Osteoblast (primary cell): ENCODE measurements around the gene MACROD2. TPM values are rescaled to one million over a fixed set of nuclear protein-coding genes. Genes with fewer than 3 reads are reported as not detected.

ENCODE experiments used
- DNase-seq: peaks from one replicate; pipeline ENCODE4 v3.0.0; 2011; ENCODE audit warnings: low spot score, mixed read lengths; ENCODE audit not compliant: insufficient read length; ENCODE audit errors: missing footprints
- H2AFZ ChIP-seq: 2 replicates; pipeline ENCODE4 v1.6.0; 2011; ENCODE audit warnings: mild to moderate bottlenecking, low read length
- H3K27ac ChIP-seq: 2 replicates; pipeline ENCODE4 v1.5.1; 2011; ENCODE audit warnings: mild to moderate bottlenecking, low read depth, low read length, moderate library complexity
- H3K27me3 ChIP-seq: 2 replicates; pipeline ENCODE4 v1.6.0; 2012; ENCODE audit warnings: mild to moderate bottlenecking, control low read depth, inconsistent platforms, low read length, moderate library complexity; ENCODE audit not compliant: insufficient read depth
- H3K36me3 ChIP-seq: 2 replicates; pipeline ENCODE4 v1.5.1; 2011; ENCODE audit warnings: mild to moderate bottlenecking, low read length, control low read depth, moderate library complexity; ENCODE audit not compliant: insufficient read depth
- H3K4me1 ChIP-seq: 2 replicates; pipeline ENCODE4 v1.5.1; 2011; ENCODE audit warnings: mild to moderate bottlenecking, low read length, control low read depth, moderate library complexity; ENCODE audit not compliant: insufficient read depth
- H3K4me2 ChIP-seq: 2 replicates; pipeline ENCODE4 v1.6.0; 2011; ENCODE audit warnings: mild to moderate bottlenecking, low read length; ENCODE audit not compliant: insufficient read depth
- H3K4me3 ChIP-seq: fragments of 200-600 bp; sonication (generic); 3 replicates; pipeline ENCODE4 v1.5.1; 2012; ENCODE audit warnings: mild to moderate bottlenecking, low read length, inconsistent platforms; ENCODE audit not compliant: insufficient read depth
- H3K79me2 ChIP-seq: 2 replicates; pipeline ENCODE4 v1.6.0; 2012; ENCODE audit warnings: mild to moderate bottlenecking, low read length, control low read depth, inconsistent platforms; ENCODE audit not compliant: insufficient read depth
- H3K9me3 ChIP-seq: 2 replicates; pipeline ENCODE4 v1.5.1; 2011; ENCODE audit warnings: low read depth, low read length, control low read depth
- H4K20me1 ChIP-seq: 2 replicates; pipeline ENCODE4 v1.6.0; 2012; ENCODE audit warnings: mild to moderate bottlenecking, low read length, control low read depth; ENCODE audit not compliant: insufficient read depth
- total RNA-seq: library from RNA; depleted of rRNA; stranded (reverse); fragments of >200 nt; gene quantifications from 2 replicates; pipeline ENCODE4 v1.2.3, GENCODE V29; 2012
- TF ChIP-seq, protein P1 (sequence below): IDR thresholded peaks from 2 replicates; pipeline ENCODE4 v1.5.1; 2011; ENCODE audit warnings: mild to moderate bottlenecking, low read depth, low read length, moderate library complexity; ENCODE audit errors: extremely low read depth

Gene MACROD2
- total RNA-seq, 1 donor = 4.0 TPM

DNA sequence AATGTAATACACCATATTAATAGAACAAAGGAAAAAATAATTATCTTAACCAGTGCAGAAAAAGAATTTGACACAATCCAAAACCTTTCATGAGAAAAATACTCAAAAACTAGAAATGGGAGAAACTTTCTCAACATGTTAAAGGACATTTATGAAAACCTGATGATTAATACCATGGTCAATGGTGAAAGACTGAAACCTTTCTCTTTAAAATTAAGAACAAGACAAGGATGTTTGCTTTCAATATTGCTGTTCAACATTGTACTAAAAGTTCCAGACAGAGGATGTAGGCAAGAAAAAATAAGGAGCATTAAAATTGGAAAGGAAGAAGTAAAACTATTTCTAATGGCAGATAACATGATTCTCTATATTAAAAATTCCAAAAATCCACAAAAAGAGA is 1323.4 kb downstream of the MACROD2 start:
- Histone ChIP-seq H3K36me3 (no peaks in the 10 kb centered on the region), H3K4me1 (no peaks in the 10 kb centered on the region), H3K4me2 (no peak overlapping the region), H3K27ac (no peak overlapping the region), H3K9me3 (no peaks in the 10 kb centered on the region), H2AFZ (no peak overlapping the region), H3K27me3 (no peaks in the 10 kb centered on the region), H4K20me1 (no peaks in the 10 kb centered on the region), H3K79me2 (no peaks in the 10 kb centered on the region), H3K4me3 (no peak overlapping the region)
- TF ChIP-seq, protein P1, sequence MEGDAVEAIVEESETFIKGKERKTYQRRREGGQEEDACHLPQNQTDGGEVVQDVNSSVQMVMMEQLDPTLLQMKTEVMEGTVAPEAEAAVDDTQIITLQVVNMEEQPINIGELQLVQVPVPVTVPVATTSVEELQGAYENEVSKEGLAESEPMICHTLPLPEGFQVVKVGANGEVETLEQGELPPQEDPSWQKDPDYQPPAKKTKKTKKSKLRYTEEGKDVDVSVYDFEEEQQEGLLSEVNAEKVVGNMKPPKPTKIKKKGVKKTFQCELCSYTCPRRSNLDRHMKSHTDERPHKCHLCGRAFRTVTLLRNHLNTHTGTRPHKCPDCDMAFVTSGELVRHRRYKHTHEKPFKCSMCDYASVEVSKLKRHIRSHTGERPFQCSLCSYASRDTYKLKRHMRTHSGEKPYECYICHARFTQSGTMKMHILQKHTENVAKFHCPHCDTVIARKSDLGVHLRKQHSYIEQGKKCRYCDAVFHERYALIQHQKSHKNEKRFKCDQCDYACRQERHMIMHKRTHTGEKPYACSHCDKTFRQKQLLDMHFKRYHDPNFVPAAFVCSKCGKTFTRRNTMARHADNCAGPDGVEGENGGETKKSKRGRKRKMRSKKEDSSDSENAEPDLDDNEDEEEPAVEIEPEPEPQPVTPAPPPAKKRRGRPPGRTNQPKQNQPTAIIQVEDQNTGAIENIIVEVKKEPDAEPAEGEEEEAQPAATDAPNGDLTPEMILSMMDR = no peak
- no peak for DNase-seq

DNA sequence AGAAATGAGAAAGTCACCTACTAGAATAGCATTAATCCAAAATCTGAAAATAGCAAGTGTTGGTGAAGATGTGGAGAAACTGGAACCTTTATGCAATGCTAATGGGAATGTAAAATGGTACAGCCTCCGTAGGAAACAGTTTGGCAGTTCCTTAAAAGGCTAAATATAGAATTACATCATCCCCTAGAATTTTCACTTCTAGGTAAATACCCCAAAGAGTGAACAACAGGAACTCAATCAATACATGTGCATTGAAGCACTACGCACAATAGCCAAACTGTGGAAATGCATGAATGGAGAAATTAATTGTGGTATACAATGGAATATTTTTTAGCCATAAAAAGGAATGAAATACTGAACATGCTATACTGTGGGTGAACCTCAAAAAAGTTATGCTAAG is 1324.1 kb downstream of the MACROD2 start:
- Histone ChIP-seq H3K79me2 (no peaks in the 10 kb centered on the region), H2AFZ (no peak overlapping the region), H3K4me1 (no peaks in the 10 kb centered on the region), H3K9me3 (no peaks in the 10 kb centered on the region), H3K4me2 (no peak overlapping the region), H3K4me3 (no peak overlapping the region), H3K36me3 (no peaks in the 10 kb centered on the region), H4K20me1 (no peaks in the 10 kb centered on the region), H3K27ac (no peak overlapping the region), H3K27me3 (no peaks in the 10 kb centered on the region)
- TF ChIP-seq, protein P1 = no peak
- no peak for DNase-seq

- H3K9me3 ChIP-seq = no peaks in the 10 kb centered on the region
- no peak overlapping the region for H2AFZ ChIP-seq
- H3K4me1 ChIP-seq = no peaks in the 10 kb centered on the region
- H3K27me3 ChIP-seq = no peaks in the 10 kb centered on the region
- H4K20me1 ChIP-seq = no peaks in the 10 kb centered on the region
- DNase-seq = no peak
- no peaks in the 10 kb centered on the region for H3K79me2 ChIP-seq
- TF ChIP-seq, protein P1 = no peak
- H3K27ac ChIP-seq = no peak overlapping the region
- no peak overlapping the region for H3K4me2 ChIP-seq
- H3K4me3 ChIP-seq = no peak overlapping the region
- H3K36me3 ChIP-seq = no peaks in the 10 kb centered on the region
Observed at GRCh38 chr20:15320941-15321340, 1325.6 kb downstream of the MACROD2 start.

DNA sequence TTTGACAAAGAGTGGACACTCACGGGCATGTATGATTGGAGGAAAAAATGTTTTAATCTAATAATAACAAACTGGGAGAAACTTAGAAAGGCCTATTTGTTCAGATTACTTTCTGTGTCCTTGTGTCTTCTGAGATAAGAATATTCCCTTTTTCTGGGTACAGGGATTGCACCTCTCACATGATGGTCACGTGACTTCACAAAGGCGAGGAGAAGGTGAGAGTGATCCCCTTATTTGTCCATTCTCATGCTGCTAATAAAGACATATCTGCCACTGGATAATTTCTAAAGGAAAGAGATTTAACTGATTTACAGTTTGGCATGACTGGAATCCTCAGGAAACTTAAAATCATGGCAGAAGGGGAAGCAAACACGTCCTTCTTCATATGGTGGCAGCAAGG is 1331.8 kb downstream of the MACROD2 start:
- no peak for DNase-seq
- H3K79me2 ChIP-seq = no peaks in the 10 kb centered on the region
- no peaks in the 10 kb centered on the region for H3K4me1 ChIP-seq
- H3K27ac ChIP-seq = no peak overlapping the region
- no peak overlapping the region for H3K4me3 ChIP-seq
- H4K20me1 ChIP-seq = no peaks in the 10 kb centered on the region
- no peak overlapping the region for H2AFZ ChIP-seq
- TF ChIP-seq, protein P1 = no peak
- no peak overlapping the region for H3K4me2 ChIP-seq
- H3K9me3 ChIP-seq = no peaks in the 10 kb centered on the region
- no peaks in the 10 kb centered on the region for H3K36me3 ChIP-seq
- H3K27me3 ChIP-seq = no peaks in the 10 kb centered on the region
